ENCODE data around the gene CTSD. TPM values are rescaled to one million over a fixed set of nuclear protein-coding genes. Genes with fewer than 3 reads are reported as not detected.

The CTSD gene
- total and polyA plus RNA-seq, 2 of the 8 experiments (the other 6 are each of a cell fraction or from before 2014, with no cell fraction given), result 169 to 173 TPM

DNA sequence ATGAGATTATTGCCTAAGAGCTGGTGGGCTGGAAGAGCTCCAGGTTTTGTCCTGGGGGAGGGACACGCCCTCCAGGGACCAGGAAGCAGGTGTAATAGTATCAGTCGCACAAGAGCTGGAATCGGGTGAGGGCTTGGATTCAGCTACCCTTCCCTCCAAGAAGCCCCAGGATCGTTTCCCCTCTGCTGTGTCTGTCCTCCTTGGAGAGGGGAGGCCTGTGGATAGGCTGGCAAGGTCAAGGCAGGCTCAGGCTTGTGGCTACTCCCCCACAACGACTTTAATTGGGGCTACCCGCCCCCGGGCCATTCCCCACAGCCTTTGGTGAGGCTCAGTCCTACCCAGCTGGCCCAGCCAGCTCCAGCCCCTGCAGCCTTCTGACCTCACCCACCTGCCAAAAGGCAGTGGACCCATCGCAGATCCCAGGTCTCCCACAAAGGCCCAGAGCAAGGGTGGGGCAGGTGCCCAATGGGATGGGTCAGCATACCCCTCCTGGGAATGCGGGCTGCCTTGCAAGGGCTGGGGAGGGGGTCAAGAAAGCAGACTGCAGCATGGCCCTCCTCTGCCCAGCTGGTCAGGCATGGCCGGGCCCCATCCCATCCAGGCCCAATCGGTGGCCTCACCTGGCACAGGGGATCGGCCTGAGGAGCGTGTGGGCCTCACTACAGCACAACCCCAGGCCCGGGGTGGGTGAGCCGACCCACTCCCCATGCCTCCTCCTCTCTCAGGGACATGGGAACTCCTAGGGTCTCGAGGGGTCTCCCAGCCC is 1.0 kb downstream of the CTSD start (continued):
- TF ChIP-seq, protein P1, sequence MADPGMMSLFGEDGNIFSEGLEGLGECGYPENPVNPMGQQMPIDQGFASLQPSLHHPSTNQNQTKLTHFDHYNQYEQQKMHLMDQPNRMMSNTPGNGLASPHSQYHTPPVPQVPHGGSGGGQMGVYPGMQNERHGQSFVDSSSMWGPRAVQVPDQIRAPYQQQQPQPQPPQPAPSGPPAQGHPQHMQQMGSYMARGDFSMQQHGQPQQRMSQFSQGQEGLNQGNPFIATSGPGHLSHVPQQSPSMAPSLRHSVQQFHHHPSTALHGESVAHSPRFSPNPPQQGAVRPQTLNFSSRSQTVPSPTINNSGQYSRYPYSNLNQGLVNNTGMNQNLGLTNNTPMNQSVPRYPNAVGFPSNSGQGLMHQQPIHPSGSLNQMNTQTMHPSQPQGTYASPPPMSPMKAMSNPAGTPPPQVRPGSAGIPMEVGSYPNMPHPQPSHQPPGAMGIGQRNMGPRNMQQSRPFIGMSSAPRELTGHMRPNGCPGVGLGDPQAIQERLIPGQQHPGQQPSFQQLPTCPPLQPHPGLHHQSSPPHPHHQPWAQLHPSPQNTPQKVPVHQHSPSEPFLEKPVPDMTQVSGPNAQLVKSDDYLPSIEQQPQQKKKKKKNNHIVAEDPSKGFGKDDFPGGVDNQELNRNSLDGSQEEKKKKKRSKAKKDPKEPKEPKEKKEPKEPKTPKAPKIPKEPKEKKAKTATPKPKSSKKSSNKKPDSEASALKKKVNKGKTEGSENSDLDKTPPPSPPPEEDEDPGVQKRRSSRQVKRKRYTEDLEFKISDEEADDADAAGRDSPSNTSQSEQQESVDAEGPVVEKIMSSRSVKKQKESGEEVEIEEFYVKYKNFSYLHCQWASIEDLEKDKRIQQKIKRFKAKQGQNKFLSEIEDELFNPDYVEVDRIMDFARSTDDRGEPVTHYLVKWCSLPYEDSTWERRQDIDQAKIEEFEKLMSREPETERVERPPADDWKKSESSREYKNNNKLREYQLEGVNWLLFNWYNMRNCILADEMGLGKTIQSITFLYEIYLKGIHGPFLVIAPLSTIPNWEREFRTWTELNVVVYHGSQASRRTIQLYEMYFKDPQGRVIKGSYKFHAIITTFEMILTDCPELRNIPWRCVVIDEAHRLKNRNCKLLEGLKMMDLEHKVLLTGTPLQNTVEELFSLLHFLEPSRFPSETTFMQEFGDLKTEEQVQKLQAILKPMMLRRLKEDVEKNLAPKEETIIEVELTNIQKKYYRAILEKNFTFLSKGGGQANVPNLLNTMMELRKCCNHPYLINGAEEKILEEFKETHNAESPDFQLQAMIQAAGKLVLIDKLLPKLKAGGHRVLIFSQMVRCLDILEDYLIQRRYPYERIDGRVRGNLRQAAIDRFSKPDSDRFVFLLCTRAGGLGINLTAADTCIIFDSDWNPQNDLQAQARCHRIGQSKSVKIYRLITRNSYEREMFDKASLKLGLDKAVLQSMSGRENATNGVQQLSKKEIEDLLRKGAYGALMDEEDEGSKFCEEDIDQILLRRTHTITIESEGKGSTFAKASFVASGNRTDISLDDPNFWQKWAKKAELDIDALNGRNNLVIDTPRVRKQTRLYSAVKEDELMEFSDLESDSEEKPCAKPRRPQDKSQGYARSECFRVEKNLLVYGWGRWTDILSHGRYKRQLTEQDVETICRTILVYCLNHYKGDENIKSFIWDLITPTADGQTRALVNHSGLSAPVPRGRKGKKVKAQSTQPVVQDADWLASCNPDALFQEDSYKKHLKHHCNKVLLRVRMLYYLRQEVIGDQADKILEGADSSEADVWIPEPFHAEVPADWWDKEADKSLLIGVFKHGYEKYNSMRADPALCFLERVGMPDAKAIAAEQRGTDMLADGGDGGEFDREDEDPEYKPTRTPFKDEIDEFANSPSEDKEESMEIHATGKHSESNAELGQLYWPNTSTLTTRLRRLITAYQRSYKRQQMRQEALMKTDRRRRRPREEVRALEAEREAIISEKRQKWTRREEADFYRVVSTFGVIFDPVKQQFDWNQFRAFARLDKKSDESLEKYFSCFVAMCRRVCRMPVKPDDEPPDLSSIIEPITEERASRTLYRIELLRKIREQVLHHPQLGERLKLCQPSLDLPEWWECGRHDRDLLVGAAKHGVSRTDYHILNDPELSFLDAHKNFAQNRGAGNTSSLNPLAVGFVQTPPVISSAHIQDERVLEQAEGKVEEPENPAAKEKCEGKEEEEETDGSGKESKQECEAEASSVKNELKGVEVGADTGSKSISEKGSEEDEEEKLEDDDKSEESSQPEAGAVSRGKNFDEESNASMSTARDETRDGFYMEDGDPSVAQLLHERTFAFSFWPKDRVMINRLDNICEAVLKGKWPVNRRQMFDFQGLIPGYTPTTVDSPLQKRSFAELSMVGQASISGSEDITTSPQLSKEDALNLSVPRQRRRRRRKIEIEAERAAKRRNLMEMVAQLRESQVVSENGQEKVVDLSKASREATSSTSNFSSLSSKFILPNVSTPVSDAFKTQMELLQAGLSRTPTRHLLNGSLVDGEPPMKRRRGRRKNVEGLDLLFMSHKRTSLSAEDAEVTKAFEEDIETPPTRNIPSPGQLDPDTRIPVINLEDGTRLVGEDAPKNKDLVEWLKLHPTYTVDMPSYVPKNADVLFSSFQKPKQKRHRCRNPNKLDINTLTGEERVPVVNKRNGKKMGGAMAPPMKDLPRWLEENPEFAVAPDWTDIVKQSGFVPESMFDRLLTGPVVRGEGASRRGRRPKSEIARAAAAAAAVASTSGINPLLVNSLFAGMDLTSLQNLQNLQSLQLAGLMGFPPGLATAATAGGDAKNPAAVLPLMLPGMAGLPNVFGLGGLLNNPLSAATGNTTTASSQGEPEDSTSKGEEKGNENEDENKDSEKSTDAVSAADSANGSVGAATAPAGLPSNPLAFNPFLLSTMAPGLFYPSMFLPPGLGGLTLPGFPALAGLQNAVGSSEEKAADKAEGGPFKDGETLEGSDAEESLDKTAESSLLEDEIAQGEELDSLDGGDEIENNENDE (IDR thresholded peaks at IDR 0.05; ENCODE audit: insufficient replicate concordance, low read length), result no peak
- TF ChIP-seq FOSL1 (IDR thresholded peaks at IDR 0.05; ENCODE audit: insufficient read depth, low read depth, low read length) (no peak), TCF12 (IDR thresholded peaks at IDR 0.05; ENCODE audit: low read depth, low read length) (no peak), BCL11A (IDR thresholded peaks at IDR 0.05; ENCODE audit: low read depth in 2 of 2, low read length in 2 of 2) (no peak), RAD21 (IDR thresholded peaks at IDR 0.05 in 1 of 2, conservative IDR thresholded peaks at IDR 0.05 in 1 of 2; ENCODE audit: low read depth in 2 of 2, low read length in 2 of 2) (no peak), TBP (IDR thresholded peaks at IDR 0.05; ENCODE audit: low read depth, low read length) (no peak), PHF8 (conservative IDR thresholded peaks at IDR 0.05; ENCODE audit: low read depth, low read length) (no peak), RBBP5 (IDR thresholded peaks at IDR 0.05; ENCODE audit: borderline replicate concordance, low read depth, low read length) (no peak)
- TF ChIP-seq, protein P2, sequence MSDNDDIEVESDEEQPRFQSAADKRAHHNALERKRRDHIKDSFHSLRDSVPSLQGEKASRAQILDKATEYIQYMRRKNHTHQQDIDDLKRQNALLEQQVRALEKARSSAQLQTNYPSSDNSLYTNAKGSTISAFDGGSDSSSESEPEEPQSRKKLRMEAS (IDR thresholded peaks at IDR 0.05), result no peak
